HG03196 (cell line): Measurements from ENCODE around the gene RPGR.

ENCODE experiments used
- ATAC-seq: cut with Tn5 transposase; IDR thresholded peaks from one replicate; pipeline ENCODE4 v1.9.1; 2021; ENCODE audit not compliant: unreplicated experiment

RPGR gene

GRCh38 chrX:38320819-38321218, 6.5 kb downstream of the RPGR start:
- no peak for ATAC-seq

DNA sequence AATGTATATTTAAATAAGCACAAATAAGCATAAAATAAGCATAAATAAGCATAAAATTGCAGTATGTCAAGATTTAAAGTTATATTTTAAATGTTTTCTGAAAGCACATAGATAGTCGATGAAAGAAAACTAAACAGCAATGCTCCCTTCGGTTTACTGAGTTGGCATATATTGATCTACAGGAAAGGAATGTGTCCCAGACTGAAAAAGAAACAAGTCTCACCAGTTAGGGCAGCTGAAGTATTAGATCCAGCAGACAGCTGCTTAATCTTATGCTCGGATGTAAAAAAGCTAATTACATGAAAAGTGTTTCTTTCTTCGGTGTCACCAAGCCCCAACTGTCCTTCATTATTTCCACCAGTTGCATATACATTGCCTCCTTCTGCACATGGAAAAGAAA, 8.7 kb downstream of the RPGR start:
- no peak for ATAC-seq

- ATAC-seq: no peak
Observed at GRCh38 chrX:38318196-38318595, 9.1 kb downstream of the RPGR start.

DNA sequence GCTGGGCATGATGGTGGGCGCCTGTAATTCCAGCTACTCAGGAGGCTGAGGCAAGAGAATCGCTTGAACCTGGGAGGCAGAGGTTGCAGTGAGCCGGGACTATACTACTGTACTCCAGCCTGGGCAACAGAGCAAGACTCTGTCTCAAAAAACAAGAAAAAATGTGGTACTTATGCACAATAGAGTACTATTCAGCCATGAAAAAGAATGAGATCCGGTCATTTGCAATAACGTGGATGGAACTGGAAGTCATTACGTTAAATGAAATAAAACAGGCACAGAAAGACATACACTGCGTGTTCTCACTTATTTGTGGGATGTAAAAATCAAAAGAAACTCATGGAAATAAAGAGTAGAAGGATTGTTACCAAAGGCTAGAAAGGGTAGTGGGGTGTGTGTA, 12.1 kb downstream of the RPGR start:
- no peak for ATAC-seq

GRCh38 chrX:38313190-38313589, 14.1 kb downstream of the RPGR start:
- no peak for ATAC-seq

DNA sequence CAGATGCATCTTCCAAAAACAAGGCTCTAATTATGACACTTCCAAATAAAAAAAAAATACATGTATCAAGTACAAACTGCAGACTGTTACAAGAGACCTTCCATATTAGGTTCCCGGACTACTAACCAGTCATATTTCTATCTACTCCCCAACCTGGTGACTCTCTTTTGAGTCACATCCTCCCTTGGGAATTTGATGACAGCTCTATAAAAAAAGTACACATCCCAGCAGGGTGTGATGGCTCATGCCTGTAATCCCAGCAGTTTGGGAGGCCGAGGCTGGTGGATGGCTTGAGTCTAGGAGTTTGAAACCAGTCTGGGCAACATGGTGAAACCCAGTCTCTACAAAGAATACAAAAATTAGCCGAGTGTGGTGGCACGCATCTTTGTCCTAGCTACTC, 14.9 kb downstream of the RPGR start:
- ATAC-seq: no peak

DNA sequence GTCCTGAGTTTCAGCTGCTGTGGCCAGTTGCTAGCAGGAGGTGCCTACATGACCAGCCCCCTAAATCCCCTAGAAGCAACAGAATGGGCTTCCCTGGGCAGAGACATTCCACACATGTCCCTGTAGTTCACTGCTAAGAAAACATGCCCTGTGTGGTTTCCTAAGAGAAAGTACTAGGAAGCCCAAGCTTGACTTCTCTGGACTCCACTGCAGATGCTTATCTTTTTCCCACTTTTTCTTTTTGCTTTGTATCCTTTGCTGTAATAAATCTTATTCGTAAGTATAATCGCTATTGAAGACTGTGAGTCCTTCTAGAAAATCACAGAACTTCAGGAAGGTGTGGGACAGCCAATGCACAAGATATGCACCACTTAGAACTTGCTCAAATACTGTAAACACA, 15.6 kb downstream of the RPGR start:
- ATAC-seq: no peak

- no peak for ATAC-seq
Observed at GRCh38 chrX:38305971-38306370, 21.3 kb downstream of the RPGR start.

DNA sequence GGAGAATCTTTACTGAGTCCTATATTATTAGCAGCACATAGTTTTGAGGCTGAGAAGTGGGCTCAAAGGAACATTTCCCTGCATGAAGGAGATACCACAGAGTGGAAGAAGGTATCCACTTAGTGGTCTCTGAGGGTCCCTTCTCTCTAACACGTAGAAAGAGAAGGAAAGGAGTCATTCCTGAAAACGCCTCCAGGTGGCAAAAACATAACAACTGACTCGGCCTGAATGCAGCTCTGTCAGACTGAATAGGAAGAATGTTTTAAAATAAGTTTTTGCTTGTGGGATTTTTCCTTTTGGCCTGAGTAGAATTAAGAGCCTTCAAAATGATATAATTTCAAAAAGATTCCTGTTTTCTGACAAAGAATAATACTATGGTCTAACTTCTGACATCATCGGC, 23.3 kb downstream of the RPGR start:
- no peak for ATAC-seq

- ATAC-seq: no peak
Observed at GRCh38 chrX:38293741-38294140, 33.6 kb downstream of the RPGR start.

GRCh38 chrX:38287674-38288073, 39.6 kb downstream of the RPGR start:
- ATAC-seq: no peak

DNA sequence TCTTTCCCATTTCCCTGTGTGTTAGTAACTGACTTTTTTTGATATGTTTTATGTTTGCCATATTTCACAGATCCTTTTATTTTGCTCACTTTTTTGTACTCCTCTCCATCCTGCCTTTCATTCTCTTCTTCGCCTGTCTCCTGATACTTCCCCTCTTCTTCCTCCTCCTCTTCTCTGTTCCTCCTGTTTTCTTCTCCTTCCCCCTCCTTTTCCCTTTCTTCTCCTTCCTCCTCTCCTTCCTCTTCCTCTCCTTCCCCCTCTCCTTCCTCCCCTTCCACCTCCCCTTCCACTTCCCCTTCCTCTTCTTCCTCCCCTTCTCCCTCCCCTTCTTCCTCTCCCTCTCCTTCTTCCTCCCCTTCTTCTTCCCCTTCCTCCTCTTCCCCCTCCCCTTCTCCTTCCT, 41.7 kb downstream of the RPGR start:
- ATAC-seq: no peak

DNA sequence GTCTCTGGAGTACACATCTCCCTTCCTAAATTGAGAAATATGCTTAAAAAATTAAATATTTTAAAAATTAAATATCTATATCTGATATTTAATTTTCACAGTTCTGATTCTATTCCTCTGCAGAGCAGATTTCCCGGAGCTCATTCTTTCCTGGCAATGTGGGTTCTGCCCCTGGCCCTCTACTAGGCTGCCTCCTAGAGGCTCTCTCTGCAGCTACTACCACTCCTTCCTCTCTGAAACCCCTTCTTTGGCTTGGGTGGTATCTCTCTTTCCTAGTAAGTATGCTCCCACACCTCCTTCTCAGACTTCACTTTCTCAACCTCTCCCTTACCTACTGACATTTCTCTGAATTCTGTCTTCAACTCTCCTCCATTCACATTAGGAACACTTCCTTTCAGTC, 45.3 kb downstream of the RPGR start:
- no peak for ATAC-seq

- no peak for ATAC-seq
Observed at GRCh38 chrX:38279188-38279587, 48.1 kb downstream of the RPGR start.

DNA sequence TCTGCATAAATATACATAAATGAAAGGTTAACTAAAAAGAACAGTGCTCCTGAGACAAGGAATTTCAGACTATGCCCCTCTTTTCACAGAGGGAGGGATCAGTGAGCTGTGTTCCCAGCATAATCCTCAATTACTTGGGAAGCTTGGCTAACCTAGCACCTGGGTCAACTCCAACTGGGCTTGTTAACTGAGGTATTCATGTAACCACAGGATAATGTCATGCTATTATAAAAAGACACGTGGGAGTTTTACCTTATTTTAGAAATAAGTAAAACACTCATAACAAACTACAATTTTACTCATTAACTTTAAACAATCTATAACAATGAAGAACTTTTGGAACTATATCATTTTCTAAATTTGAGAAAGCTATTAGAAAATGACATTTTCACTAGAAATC, 48.6 kb downstream of the RPGR start:
- no peak for ATAC-seq

GRCh38 chrX:38277802-38278201, 49.5 kb downstream of the RPGR start:
- ATAC-seq: no peak

GRCh38 chrX:38277136-38277535, 50.2 kb downstream of the RPGR start:
- no peak for ATAC-seq

GRCh38 chrX:38276089-38276488, 51.2 kb downstream of the RPGR start:
- ATAC-seq: no peak

DNA sequence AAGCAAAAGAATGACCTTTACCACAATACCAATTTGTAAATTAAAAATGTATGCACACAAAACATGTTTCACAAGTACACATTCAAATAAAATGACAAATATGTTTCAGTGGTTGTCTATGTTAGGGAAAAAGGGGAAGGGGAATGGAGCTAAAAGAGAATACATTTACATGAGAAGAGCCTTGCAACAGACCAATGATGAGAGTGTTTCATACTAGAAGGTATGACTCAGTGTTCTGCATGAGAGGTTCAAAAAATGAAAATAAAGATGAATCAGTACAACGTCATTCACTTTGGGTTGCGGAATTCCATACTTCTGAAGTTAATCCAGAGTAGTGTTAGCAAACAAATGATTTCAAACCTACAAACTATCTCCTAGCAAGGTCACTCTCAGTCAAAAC, 51.7 kb downstream of the RPGR start:
- no peak for ATAC-seq

DNA sequence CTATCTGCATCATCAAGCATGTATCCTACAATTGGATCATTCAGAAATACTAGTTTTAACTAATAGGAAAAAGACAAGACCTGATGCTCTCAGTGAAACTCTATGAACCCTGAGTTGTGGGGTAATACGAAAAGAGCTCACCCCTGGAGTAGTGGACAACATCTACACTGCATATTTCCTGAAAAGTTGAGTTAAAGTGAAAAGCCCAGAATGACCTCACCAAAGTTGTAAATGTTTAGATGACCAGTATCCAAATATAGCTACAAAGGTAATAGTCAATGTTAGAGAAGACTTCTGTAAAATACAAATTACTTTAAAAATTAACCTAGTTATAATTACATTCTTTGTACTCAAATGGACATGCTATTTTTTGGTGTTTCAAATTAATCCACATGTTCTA, 53.9 kb downstream of the RPGR start:
- peak; percentile 58 for ATAC-seq

GRCh38 chrX:38271154-38271716, 56.1 kb downstream of the RPGR start:
- ATAC-seq: peak; percentile 65

- ATAC-seq: no peak
Observed at GRCh38 chrX:38268011-38268410, 59.3 kb downstream of the RPGR start.

DNA sequence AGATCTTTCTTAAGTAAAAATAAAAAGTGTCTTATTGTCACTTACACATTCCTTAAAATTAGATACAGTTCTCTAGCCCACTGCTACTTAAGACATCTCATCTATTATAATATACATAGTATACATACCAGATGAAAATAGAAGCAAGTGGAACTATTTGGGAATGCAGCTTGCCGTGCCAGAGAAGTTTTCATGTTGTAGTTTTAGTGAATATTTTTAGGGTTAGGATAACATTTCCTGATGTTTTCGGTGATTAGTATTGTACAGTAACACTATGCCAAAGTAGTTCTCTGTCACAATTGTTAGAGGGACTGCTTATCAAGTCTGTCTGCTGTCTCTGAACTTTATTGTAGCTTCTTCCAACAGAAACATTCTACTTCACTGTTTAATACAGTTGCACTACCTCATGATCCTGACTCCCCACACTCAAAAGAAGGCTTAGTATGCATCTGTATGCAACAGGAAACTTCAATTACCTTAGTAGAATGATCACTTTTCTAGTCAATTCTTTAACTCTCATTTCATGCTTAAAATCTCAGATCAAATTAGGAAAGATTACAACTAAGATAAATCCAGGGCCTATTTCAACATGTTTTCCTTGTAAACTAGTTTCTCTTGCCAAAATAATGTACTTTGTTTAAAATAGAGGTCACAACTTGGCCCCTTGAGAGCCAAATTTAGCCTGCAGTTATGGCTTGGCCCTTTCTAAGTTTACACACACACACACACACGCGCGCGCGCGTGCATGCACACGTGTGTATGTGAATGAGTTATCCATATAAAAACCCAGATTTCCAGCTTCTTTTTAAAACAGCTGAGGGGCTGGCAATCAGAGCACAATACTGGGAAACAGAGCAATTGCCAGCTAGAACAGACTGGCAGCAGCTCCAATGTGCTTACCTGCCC, 64.3 kb downstream of the RPGR start:
- no peak for ATAC-seq
